HG03039 (cell line): ENCODE results near the gene ITIH4.

Source experiments
- ATAC-seq: cut with Tn5 transposase; IDR thresholded peaks from one replicate; pipeline ENCODE4 v1.9.1; 2021; ENCODE audit warnings: mild to moderate bottlenecking, moderate library complexity; ENCODE audit not compliant: unreplicated experiment

The ITIH4 gene

DNA sequence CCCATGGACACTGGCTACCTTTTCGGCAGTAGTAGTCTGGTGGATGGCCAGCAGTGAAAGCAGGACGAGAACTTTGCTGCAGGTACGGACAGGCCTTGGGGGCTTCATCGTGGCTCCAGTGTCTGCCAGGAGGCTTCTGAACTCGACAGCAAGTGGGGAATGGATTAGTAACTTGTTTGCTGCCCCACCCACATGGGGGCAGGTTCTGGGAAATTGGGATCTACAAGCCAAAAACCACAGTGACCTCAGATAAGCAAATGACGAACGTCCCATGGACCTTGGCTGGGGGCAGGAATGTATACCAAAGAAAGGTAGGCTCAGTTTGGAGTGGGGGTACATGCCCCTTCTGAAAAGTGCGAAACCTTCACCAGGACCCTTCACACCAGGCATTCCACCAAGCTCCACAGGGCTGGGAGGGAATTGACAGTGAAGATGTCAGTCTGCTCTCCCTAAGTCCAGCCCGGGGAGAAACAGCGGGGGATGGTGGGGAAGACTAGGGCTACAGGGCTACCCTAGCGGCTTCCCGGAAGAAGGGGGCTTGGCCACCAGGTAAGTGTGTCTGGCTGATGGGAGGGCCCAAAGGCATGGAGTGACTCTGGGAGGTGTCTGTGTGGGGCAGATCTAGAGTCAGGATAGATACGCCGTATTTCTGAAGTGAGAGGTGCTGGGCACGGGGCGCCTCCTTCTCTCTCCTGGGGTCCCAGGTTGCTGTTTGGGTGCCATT, at the start of gene ITIH4:
ITIH4 (minus strand) TSS at position 138 of the 724 bp plus-strand sequence; CDS start at position 108, 30 bp downstream.
- ATAC-seq: no peak

DNA sequence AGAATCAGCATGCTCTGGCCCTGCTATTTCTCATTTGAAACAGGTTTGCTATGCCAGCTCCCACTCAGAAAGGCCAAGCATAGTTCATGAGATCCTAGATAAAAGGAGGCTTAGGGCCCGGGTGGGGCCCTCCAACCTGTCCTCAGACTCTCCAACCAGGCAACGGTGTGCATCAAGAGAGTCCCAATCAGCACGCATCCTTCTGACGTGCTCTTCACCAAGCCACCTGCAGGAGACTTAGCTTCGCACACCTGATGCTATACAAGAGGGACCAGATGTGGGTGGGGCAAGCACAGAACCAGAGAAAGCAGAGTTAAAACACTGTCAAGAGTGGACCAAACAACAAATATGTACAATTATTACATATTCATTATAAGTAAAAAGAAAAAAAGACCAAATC, 49.6 kb upstream of the ITIH4 start:
- no peak for ATAC-seq

DNA sequence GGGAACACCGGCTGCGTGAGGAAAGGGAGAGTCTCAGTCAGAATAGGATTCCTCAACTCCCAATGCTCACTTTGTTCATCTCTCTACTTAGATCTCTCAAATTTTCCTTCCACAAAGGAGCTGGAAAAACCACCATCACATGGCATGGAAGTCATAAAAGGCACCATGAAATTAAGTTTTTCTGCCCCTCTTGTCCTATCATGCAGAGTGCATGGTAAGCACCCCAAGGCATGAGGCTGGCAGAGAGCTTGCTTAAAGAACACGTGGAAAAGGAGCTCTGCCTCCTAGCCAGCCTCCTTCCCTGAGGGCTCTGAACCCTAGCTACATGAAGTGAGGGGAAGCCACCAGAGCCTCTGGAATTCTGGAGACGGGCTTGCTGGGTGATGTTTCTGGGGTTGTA, 49.1 kb upstream of the ITIH4 start:
- no peak for ATAC-seq

DNA sequence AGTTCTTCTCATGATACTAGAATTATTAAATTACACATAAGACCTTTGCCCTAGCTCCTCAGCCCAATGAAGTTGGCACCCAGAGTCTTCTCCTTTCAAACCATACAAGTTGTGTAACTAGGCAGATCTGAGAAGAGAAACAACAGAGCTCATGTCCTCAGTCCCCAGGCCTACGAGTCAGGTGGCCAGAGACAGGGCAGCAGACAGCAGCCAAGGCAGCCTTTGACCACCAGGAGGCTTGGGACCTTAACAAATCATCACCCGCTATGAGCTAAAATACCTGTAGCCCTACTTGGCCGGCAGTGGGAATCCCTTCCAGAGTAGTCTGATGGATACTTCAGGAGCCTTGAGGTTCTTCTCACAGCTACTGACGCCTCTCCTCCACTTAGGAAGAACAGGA, 48.6 kb upstream of the ITIH4 start:
- ATAC-seq: no peak

DNA sequence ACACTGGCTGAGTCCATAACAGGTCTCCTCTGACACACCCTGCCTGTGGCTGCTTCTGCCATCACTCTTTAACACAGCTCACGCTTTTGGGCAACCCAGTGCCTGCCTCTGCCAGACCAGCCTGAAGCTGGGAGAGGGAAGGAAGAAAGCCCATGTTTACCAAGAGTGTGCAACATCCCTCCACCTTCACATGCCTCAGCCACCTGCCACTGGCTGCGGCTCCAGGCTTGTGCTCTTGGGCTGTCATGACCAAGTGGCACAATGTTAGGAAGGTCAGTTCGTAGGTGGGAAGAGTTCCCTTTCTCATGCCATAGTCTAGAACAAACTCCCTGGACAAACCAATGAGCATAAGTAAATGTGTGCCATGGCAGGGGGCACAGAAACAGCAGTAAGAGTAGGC, 46.6 kb upstream of the ITIH4 start:
- no peak for ATAC-seq

DNA sequence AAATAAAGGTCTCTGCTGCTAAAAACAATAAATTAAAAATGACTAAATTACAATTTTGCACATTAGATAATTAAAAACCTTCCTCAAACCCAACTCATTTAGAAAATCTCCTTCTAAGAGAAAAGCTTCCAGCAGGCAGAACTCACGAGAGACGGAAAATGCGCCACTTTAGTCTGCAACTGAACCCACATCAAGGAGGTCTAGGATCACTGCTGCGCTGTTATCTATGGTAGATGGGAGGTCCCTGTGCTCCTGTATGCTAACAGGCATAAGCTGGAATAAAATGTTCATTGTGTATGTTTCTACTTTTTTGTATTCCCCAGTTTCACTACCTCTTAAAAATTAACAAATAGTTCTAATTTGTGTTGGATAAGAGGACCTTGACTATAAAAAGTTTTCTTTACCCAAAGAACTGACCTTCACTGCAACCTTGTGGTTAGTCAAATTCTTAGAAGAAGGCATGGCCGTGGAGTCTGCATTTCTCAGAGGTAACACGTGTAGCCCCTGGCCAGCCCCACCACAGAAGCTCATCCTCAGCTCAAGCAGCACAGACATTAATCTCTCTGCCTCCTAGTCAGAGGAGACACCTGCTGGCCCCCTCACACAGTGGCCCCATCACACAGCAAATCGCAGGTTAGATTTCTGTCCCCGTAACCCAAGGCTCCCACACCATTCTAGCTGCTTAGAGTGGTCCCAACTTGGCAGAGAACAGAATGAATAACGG, 44.6 kb upstream of the ITIH4 start:
- no peak for ATAC-seq

DNA sequence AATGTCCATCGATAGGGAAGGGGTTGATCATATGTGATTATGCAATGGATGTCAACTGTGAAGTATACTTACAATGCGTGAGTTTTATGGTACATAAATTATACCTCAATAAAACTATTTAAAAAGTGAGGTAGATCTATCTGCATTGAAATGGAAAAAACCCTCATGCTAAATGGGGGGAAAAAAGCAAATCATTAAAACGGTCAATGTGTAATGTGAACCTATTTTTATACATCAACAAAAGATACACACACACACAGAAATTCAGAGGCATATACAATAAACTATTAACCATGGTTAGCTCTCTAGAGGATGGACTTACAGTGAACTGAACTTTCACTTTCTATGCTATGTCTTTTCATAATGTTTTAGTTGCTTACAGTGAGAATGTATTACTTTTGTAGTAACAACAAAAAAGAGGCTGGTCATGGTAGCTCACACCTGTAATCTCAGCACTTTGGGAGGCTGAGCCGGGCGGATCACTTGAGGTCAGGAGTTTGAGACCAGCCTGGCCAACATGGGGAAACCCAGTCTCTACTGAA, 43.8 kb upstream of the ITIH4 start:
- no peak for ATAC-seq

DNA sequence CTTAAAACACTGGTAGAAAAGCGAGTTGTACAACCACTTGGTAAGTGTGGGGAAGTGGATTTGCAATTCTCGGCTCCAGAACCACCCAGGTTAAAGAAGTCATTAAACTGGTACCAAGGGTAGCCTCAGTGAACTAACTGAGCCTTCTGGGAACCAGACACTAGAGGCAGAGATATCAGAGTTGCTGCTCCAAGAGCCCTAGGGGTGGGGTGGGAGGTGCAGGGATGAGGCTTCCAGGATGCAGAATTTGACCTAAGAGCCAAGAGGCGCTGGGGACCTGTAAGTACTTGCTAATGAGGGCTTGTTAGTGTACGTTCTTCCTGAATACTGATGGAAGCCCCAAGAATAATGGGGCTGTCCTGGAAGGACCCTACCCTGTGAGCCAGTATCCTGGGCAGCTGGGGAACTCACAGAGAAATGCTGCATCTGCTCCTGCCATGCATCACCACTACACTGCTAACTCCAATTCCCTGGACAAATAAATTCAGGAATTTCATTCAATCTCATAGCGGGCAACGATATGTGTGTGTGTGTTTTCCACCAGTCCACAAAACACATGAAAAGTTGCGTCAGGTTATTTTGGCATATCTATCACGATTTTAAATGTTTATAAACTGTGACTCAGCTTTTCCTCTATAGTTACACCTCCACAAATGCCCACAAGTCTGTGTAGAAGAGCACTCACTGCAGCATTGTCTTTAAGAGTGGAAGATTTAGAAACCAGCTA, 43.1 kb upstream of the ITIH4 start:
- ATAC-seq: no peak

DNA sequence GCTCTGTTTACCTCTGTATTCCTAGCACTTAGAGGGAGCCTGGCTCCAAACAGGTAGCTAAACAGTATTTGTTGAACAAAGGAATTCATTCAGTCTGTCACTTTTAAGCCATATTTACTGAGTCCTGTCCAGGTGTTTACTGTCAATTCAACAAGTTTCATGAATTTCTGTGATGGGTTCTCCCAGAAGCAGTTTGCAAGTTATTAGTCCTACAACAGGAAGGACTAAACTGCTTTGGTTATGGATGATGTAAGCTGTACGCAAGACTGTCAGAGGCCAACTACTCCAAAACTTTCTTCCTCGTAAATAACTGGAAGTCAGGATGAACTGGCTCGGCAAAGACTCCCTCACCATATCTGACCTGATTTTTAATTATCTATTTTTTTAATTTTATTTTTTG, 41.8 kb upstream of the ITIH4 start:
- no peak for ATAC-seq

DNA sequence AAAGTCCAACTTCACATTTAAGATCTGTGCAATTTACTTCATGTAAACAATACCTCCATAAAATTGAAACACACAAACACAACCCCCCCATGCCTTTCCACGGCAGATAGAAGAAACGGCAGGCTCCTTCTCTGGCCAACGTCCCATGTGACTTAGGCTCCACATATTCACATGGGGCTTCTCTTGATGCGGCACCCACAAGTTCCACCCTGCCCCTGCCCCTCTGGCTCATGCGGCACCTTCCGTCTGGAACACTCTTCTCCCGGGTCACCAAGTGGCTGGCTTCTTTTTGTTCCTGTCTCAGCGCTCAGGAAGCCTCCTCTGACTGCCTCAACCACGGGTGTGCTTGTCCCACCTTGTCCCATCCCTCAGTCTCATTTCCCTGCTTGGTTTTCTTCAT, 41.3 kb upstream of the ITIH4 start:
- ATAC-seq: no peak

DNA sequence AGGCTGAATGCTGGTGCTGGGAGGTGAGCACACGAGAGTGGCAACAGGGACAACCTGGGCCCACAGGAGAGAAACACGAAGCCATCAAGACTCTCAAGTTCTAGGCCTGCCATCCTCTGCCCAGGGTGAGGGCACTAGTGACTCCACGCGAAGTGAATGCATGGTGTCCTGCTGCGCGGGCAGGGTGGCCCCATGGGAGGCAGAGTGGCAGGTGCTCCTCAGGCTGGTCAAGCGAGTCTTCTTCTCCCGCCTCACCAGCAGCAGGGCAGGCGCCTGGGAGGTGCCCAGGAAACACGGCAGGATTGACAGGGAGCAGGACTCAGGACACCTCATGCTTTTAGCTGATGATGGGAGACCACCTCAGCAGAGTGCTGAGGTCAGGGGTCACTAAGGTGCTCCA, 40.0 kb upstream of the ITIH4 start:
- ATAC-seq: no peak

DNA sequence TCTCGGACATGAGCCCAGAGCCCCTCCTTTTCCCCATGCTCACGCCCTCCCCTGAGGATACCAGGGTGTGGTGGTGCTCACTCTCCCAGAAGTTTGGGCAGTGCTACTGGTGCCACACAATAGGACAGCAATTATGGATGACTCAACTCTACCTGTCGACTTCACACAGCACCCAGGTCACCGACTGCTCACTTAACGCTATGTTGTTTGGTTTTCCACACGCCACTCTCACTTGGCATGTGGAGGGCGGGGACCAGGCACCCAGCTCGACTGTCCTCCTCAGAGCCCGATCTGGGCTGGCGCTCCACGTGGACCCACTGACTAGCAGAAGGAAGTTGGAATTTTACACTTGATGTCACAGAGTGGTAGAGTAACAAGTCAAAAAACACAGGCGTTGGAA, 36.0 kb upstream of the ITIH4 start:
- ATAC-seq: no peak

DNA sequence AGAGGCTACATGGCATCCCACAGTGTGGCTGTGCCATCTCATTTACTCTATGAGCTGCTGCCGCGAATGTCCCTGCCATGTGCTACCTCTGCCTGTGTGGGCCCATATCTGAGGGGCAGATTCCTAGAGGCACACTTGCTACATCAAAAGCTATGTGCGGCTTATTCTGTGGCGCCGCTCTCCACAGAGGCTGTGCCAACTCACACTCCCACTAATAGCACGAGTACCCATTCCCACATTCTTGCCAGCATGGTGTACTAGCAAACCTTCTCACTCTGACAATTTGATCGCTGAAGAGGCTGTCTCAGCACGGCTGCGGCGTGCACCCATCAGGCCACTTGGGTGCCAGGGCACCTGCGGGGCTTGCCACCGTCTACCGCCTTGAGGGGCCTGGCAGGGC, 35.5 kb upstream of the ITIH4 start:
- ATAC-seq: no peak

DNA sequence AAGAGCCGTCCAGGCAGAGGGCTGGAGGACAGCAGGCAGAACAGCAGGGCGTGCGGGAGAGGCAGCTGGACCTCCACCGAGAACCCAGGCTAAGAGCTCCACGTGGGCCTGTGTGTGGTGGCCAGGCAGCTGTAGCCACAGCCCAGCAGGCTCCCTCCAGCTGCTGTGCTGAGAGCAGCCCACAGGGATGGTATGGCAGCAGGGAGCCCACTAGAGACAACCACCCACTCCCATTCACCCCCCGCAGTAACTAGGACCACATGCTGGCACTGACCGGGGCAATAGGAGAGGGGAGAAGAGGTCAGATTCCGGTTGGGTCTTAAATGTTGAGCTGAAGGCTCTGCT, 29.9 kb upstream of the ITIH4 start:
- no peak for ATAC-seq

DNA sequence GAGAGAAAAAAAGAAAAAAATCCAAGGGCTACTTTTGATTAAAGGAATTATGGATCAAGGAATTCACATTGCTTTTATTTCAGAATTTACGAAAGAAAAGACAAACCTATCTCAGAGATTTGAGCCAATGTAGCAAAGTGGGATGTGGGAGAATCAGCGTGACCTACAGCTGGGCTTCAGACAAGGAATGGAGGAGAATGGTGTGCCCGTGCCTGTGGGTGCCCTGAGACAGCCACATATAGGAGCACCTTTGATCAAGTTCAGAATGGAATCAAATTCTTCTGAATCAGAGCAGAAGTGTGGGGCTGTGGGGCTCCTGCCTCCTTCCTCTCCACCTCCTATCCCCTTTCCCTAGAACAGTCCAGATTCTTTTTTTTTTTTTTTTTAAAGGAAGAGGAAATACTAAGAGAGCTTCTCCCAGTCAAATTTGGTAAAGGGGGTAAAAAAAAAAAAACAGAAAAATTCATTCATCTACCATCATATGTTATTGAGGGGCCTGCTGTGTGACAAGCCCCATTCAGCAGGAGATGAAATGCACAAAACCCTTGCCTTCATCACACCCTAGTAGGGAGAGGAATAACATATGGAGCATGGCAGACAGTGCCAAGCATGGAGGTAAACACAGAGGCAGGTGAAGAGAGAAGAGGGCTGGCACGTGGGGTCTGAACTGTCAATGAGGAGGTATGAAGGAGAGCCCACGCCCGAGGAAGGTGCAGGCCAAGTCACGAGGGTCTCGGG, 29.4 kb upstream of the ITIH4 start:
- no peak for ATAC-seq

DNA sequence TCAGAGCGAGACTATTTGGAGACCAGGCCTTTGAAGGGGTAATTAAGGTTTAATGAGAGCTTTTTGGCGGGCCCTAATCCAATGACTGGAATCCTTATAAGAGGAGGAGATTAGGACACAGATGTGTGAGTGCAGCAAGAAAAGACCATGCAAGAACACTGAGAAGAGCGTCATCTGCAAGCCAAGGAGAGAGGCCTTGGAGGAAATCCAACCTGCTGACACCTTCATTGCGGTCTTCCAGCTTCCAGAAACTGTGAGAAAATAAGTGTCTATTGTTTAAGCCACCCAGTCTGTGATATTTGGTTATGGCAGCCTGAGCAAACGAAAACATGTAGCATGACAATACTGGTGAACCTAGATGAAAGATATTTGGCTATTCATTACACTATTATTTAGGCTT, 27.4 kb upstream of the ITIH4 start:
- ATAC-seq: no peak

DNA sequence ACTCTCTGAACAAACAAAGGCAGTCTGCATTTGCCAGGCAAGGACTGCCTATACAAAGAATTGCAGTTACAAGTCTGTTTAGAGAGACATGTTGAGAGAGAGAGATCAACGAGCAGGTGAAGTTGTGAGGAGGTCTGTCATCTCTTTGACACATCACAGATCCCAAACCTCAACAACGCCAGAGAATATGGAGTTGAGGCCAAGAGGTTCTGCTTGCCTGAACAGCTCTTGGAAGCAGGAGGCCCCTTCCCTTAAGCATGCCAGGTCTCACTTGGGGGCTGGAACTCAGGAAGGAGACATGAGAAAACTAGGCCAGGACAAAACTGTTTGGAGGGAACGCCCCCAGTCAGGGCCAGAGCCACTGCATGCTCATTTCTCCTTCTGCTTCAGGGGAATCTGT, 26.7 kb upstream of the ITIH4 start:
- ATAC-seq: no peak

DNA sequence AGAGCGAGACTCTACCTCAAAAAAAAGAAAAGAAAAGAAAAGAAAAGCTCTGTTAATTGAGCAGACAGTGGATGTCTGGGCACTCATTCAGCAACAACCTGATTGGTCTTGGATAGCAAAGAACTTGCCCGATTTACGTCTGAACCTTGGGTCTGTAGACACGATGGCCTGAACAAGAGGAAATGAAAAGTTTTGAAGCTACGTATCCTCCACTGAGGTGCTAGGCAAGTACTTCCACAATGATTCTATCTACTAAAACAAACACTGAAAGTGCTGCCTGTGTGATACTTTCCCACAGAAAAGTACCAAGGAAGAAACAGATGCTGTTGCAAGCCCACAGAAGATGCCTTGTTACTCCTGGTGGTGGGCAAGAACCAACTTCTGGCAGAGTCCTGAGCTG, 26.2 kb upstream of the ITIH4 start:
- no peak for ATAC-seq

DNA sequence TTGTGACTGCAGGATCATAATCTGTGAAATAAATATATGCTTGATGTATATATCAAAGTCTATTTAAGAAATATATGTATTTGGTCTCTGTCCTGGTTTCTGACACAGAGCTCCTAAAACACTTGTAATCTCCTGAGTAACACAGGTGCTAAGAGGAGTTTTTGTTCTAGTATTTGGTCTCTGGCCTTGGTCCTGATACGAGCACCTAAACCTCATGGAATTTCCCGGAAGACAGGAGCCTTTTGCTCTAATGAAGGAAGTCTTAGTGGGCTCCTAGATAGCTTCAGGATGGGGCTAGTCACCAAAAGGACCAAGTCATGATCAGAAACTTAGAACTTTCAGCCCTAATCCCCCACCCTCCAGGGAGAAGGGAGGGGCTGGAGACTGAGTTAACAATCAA, 23.5 kb upstream of the ITIH4 start:
- ATAC-seq: no peak

DNA sequence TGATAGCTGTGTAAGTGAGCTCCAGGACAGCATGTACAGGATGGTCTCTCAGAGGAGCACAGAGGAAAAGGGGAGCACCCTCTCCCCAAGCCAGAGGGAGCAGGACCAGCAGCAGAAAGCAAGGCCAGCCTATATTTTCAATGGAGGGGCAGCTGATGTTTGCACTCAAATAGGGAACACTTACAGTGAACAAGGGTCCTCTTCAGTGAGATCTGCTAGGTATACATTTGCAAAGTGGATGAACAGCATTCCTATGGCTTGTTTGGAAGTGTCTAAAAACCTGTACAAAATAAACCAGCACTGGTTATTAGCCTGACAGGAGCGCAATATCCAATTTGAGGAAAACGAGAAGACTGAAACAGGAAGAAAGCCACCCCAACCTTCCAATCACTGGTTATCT, 21.9 kb upstream of the ITIH4 start:
- no peak for ATAC-seq

DNA sequence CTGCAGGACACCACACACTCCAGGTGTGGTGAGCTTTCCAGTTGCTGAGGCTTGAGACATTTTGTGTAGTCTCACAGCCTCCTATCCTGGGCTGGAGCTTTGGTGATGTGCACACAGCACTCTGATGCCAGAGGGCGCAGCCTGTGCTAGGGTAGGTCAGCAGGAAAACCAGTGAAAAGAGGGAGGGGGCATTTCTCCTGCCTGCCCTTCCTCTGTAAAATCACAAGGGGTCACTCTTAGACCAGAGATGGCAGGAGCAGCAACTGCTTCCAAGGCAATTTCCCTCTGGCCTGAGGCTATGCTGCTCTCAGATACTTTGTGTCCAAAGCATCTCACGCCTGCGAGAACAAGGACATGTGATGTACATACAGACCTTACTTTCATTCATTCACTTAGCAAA, 20.9 kb upstream of the ITIH4 start:
- no peak for ATAC-seq
